CD4-positive, alpha-beta T cell treated with Interleukin-4 for 1 hour (primary cell): Measurements from ENCODE around the gene MCF2L.
"Not testable (repeated sequence)": the region's sequence is repeated elsewhere in the genome, so short reads cannot be mapped to it uniquely, and the experiment has no call there.

Experiments used
- DNase-seq, 2 donors: peaks; one replicate each; pipeline ENCODE4 v3.0.0-alpha.2; 2020 to 2022

MCF2L gene

DNA sequence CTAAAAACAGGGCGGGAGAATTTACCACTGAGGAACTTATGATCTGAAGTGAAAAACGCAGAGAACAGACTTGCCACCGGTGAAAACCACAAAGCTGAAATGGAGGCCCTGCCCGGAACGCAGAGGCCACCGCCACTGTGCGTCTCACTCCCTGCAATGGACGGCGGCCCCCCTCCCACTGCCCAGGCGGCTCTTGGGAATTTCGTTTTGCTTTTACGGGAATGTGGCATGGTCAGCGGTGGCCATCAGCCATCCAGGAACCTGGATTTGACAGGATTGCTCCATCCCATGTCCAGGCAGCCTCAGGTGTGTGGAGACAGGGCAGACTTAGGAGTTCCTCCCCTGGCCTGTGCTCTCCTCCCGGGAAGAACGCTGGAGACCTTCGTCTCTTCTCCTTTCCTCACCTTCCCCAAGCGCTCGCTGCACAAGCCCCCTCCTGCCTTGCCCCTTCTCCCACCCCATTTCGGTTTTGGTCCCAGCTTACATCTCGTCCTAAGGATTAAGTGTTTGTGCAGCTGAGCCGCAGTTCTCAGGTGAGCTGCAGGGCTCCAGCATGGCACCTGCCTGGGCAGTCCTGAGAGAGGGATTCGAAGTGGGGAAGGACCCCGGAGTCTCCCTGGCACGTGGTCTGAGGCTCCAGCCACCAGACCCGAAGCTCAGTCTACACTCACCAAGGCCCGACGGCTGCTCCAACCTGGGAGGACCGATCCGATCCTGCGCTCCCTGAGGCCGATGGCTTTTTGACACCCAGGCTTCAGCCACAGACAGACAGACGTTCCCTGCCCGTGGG lies 49.9 kb downstream of the MCF2L start:
- no peak for DNase-seq

- no peak for DNase-seq
These were observed 51.5 kb downstream of the MCF2L start for GRCh38 chr13:113020323-113021080.

GRCh38 chr13:113021391-113021790 lies 52.4 kb downstream of the MCF2L start:
- no peak for DNase-seq

- DNase-seq, result no peak
These were observed 52.8 kb downstream of the MCF2L start for GRCh38 chr13:113021811-113022210.

GRCh38 chr13:113022391-113022744 lies 53.4 kb downstream of the MCF2L start:
- no peak for DNase-seq

GRCh38 chr13:113022745-113023574 lies 53.9 kb downstream of the MCF2L start:
- DNase-seq, result no peak

DNA sequence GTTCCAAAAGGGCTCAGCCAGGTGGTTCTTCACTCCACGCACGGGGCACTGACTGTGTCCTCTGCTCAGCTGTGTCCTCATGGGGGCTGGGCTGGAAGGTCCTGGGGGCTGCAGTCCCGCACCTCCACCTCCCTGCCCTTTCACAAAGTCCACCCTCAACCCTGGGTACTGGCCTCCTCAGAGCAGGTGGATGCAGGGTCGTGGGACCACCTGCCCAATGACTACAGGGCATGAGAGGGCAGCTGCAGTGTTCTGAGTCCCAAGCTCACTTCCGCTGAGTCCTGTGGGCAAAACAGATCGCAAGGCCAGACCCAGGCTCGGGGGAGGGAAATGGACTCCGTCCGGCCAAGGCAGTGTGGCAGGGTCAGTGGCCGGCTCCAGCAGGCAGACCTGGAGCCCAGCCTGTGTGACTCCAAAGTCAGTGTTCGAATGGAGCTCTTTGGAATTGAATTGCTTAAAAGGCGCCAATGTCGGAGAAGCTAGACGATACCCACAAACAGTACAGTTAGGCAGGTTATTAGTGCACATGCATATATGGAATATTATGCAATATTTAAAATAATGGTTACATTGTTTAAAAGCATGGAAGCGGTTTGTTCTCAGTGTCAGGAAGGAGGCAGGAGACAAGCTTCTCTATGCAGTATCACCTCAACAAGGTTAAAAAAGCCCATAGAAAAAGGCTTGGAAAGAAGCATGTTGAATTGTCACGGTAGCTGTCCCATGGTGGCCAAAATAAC lies 54.8 kb downstream of the MCF2L start:
- DNase-seq, result no peak

- DNase-seq, result no peak
These were observed 55.5 kb downstream of the MCF2L start for GRCh38 chr13:113024466-113024865.

DNA sequence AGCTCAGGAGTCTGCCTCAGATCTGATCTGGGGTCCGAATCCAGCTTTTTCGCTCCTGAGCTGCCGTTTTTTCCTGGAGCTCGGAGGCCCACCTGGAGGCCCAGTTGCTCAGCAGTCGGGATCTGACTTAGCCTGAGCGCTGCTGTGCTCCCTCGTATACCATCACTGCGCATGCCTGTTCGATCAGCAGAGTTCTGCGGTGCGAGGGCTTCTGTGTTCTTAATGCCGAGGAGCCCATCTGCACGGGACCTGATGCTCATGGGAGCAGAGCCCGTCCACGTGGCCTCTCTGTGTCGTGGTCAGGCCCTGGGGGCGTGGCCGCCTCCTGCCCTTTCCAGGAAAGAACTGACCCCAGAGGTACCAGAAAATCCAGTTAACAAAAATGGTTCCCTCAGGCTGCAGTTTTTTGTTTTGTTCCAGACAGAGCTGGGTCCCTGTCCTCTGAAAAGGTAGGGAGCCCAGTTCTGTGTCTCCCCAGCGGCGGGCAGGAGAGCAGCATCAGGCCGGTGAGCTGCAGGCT lies 57.4 kb downstream of the MCF2L start:
- no peak for DNase-seq

GRCh38 chr13:113027095-113027494 lies 58.1 kb downstream of the MCF2L start:
- no peak for DNase-seq

- no peak for DNase-seq
These were observed 58.6 kb downstream of the MCF2L start for GRCh38 chr13:113027566-113027965.

DNA sequence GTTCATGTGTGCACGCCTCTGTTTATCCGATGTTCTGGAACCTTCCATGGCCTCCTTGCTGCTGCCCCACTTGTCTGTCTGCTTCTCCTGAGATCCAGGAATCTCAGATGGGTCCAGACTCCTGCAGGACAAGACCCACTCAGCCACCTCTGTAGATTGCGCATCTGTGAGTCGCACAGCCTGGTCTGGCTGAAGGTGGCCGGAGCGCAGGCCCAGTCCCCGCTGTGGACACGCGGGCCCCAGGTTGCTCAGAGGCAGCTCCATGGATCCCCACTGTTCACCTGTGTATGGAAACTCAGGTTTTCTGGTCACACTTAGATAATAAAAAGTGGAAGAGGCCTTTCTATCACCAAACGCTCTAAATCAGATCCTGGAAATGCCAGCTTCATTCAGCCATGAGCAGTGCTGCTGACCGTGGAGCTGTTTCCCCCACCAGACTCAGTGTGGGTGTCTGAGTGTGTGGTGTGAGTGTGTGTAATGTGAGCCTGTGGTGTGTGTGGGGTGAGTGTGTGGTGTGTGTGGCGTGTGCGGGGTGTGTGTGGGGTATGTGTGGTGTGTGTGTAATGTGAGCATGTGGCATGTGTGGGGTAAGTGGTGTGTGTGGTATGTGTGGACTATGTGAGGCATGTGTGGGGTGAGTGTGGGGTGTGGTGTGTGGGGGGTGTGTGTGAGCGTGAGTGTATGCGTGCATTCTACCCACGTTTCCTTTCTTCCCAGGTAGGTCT lies 59.5 kb downstream of the MCF2L start:
- DNase-seq, result no peak

DNA sequence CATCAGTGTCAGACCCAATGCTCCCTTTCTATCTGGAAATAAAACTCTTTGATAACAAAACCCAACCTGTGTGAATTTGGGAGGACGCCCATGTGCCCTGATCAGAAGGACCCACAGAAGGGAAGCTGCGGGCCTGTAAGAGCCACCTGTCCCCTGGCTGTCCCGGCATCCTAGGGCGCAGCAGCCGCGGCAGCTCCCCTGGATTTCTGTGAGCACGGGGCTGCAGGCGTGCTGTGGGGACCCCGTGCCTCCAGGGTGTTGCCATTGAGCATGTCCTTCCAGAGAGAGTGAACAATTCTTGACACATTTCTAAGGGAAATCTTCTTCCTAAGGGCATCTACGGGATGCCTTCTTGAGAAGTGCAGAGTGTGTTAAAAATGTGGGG lies 60.0 kb downstream of the MCF2L start:
- no peak for DNase-seq

GRCh38 chr13:113029487-113030258 lies 60.7 kb downstream of the MCF2L start:
- DNase-seq, result peak; percentile 22 to 41

DNA sequence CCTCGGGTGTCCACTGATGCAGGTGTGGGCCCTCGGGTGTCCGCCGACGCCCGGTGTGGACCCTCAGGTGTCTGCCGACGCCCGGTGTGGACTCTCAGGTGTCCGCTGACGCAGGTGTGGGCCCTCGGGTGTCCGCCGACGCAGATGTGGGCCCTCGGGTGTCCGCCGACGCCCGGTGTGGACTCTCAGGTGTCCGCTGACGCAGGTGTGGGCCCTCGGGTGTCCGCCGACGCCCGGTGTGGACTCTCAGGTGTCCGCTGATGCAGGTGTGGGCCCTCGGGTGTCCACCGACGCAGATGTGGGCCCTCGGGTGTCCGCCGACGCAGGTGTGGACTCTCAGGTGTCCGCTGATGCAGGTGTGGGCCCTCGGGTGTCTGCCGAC lies 61.2 kb downstream of the MCF2L start:
- DNase-seq, result not testable (repeated sequence)

DNA sequence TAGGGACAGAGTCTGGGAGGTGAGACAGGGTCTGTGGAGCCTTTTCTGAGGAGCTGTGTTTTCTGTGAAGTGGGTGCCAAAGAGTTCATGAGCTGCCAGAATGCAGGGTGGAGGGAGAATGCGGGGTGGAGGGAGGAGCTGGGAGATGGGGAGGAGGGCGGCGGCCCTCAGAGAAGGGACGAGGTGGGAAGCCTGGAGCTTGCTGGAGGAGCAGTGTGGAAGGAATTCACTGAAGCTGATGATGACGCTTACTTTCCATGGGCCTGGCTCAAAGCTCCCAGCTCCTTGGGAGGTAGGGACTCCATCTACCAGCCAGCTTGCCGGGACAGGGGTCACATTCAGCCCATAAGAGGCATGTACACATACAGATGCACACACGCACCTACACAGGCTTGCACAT lies 62.5 kb downstream of the MCF2L start:
- DNase-seq, result no peak

GRCh38 chr13:113032291-113032690 lies 63.3 kb downstream of the MCF2L start:
- DNase-seq, result no peak

- DNase-seq, result no peak
These were observed 64.2 kb downstream of the MCF2L start for GRCh38 chr13:113033054-113033850.

- no peak for DNase-seq
These were observed 65.6 kb downstream of the MCF2L start for GRCh38 chr13:113034451-113035212.
